Parathyroid adenoma (tissue), 2 donors: ENCODE measurements around the gene RBM28.

ENCODE experiments used
- H2AFZ ChIP-seq: fragments of 300-600 bp; sonication (generic); one replicate; pipeline ENCODE4 v1.7.0; 2017; ENCODE audit warnings: antibody characterized with exemption, mild to moderate bottlenecking
- H3K27ac ChIP-seq: fragments of 300-600 bp; sonication (generic); one replicate; pipeline ENCODE4 v1.7.0; 2017
- H3K27me3 ChIP-seq: fragments of 300-600 bp; sonication (generic); one replicate; pipeline ENCODE4 v1.7.0; 2017; ENCODE audit warnings: low read length; ENCODE audit not compliant: control insufficient read depth, insufficient read depth
- H3K36me3 ChIP-seq: fragments of 300-600 bp; sonication (generic); one replicate; pipeline ENCODE4 v1.7.0; 2017; ENCODE audit warnings: low read length; ENCODE audit not compliant: control insufficient read depth, insufficient read depth
- H3K4me1 ChIP-seq: fragments of 300-600 bp; sonication (generic); one replicate; pipeline ENCODE4 v1.7.0; 2017; ENCODE audit warnings: control low read depth
- H3K4me2 ChIP-seq: fragments of 300-600 bp; sonication (generic); one replicate; pipeline ENCODE4 v1.7.0; 2017; ENCODE audit warnings: low read length
- H3K4me3 ChIP-seq: fragments of 300-600 bp; sonication (generic); one replicate; pipeline ENCODE4 v1.7.0; 2017; ENCODE audit warnings: low read depth, low read length
- H3K79me2 ChIP-seq: fragments of 300-600 bp; sonication (generic); one replicate; pipeline ENCODE4 v1.7.0; 2017; ENCODE audit warnings: control low read depth
- H3K9ac ChIP-seq: fragments of 300-600 bp; sonication (generic); one replicate; pipeline ENCODE4 v1.7.0; 2017; ENCODE audit warnings: mild to moderate bottlenecking
- H3K9me3 ChIP-seq: fragments of 300-600 bp; sonication (generic); one replicate; pipeline ENCODE4 v1.7.0; 2017; ENCODE audit warnings: low read length; ENCODE audit not compliant: control insufficient read depth
- TF ChIP-seq, protein P1 (sequence below): fragments of 300-600 bp; sonication (generic); IDR thresholded peaks from one replicate; pipeline ENCODE4 v1.7.0; 2017; ENCODE audit warnings: antibody characterized with exemption, mild to moderate bottlenecking
- donor health status: primary hyperparathyroidism.

RBM28 gene

DNA sequence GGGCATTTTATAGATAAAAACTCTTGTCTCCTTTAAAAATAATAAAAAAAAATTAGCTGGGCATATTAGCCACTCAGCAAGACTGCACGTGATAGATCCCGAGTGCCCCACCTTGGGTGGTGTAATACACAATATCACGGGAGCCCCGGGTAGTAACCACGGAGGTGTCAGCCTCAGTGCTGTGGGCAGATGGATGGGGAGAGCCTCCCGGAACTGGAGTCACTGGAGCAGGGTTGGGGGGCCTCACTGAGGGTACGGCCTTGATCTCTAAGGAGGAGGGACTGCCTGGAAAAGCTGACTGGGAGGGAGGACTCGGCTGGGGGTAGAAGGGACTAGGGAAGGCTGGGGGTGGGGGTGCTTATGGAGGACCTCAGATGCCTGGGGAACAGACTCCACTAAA, 90.0 kb downstream of the RBM28 start:
- no peaks in the 10 kb centered on the region for H3K4me1 ChIP-seq
- no peak overlapping the region for H3K27ac ChIP-seq
- no peak overlapping the region for H2AFZ ChIP-seq
- no peak overlapping the region for H3K4me2 ChIP-seq
- H3K27me3 ChIP-seq, result no peaks in the 10 kb centered on the region
- no peaks in the 10 kb centered on the region for H3K36me3 ChIP-seq
- no peaks in the 10 kb centered on the region for H3K9me3 ChIP-seq
- no peak overlapping the region for H3K9ac ChIP-seq
- TF ChIP-seq, protein P1, sequence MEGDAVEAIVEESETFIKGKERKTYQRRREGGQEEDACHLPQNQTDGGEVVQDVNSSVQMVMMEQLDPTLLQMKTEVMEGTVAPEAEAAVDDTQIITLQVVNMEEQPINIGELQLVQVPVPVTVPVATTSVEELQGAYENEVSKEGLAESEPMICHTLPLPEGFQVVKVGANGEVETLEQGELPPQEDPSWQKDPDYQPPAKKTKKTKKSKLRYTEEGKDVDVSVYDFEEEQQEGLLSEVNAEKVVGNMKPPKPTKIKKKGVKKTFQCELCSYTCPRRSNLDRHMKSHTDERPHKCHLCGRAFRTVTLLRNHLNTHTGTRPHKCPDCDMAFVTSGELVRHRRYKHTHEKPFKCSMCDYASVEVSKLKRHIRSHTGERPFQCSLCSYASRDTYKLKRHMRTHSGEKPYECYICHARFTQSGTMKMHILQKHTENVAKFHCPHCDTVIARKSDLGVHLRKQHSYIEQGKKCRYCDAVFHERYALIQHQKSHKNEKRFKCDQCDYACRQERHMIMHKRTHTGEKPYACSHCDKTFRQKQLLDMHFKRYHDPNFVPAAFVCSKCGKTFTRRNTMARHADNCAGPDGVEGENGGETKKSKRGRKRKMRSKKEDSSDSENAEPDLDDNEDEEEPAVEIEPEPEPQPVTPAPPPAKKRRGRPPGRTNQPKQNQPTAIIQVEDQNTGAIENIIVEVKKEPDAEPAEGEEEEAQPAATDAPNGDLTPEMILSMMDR, result no peak
- no peak overlapping the region for H3K4me3 ChIP-seq
- H3K79me2 ChIP-seq, result no peaks in the 10 kb centered on the region

- TF ChIP-seq, protein P1, result no peak
- H3K9me3 ChIP-seq, result no peaks in the 10 kb centered on the region
- no peak overlapping the region for H3K4me3 ChIP-seq
- H3K4me1 ChIP-seq, result no peaks in the 10 kb centered on the region
- H3K4me2 ChIP-seq, result no peak overlapping the region
- H3K36me3 ChIP-seq, result no peaks in the 10 kb centered on the region
- H3K9ac ChIP-seq, result no peak overlapping the region
- no peaks in the 10 kb centered on the region for H3K79me2 ChIP-seq
- no peaks in the 10 kb centered on the region for H3K27me3 ChIP-seq
- H2AFZ ChIP-seq, result no peak overlapping the region
- H3K27ac ChIP-seq, result no peak overlapping the region
These were observed 92.4 kb downstream of the RBM28 start for GRCh38 chr7:128251337-128251736.
